Measurements from ENCODE around the gene TBC1D14. TPM values are rescaled to one million over a fixed set of nuclear protein-coding genes. Genes with fewer than 3 reads are reported as not detected.

The TBC1D14 gene
- total RNA-seq, 4 donors from 2014 or later: 44.8 to 67.7 (median 55.7) TPM

- no peak for DNase-seq
- no peaks in the 10 kb centered on the region for H3K9me3 ChIP-seq
- H3K27ac ChIP-seq: peak overlapping the region; percentile 41 to 90 (median 76)
- TF ChIP-seq CTCF (IDR thresholded peaks at IDR 0.05) (no peak), POLR2A (IDR thresholded peaks at IDR 0.05) (no peak)
- peaks cover 0 to 3% (median 0%) of the 10 kb centered on the region in 3 donors for H3K36me3 ChIP-seq
- H3K4me1 ChIP-seq: peaks cover 0 to 63% (median 28%) of the 10 kb centered on the region in 4 donors
- no peak overlapping the region for H3K4me3 ChIP-seq
- H3K27me3 ChIP-seq: no peaks in the 10 kb centered on the region
These were observed 30.4 kb downstream of the TBC1D14 start for GRCh38 chr4:6939761-6940743.

- Histone ChIP-seq H3K27me3 (no peaks in the 10 kb centered on the region), H3K4me3 (no peak overlapping the region), H3K36me3 (peaks cover 0 to 3% (median 0%) of the 10 kb centered on the region in 3 donors), H3K27ac (peak overlapping the region; percentile 41 to 90 (median 76)), H3K9me3 (no peaks in the 10 kb centered on the region), H3K4me1 (peaks cover 0 to 67% (median 28%) of the 10 kb centered on the region in 4 donors)
- no peak for DNase-seq
- TF ChIP-seq CTCF (IDR thresholded peaks at IDR 0.05): no peak
- TF ChIP-seq POLR2A (IDR thresholded peaks at IDR 0.05): no peak
These were observed 31.1 kb downstream of the TBC1D14 start for GRCh38 chr4:6940744-6941137.

- H3K27me3 ChIP-seq: no peaks in the 10 kb centered on the region
- H3K9me3 ChIP-seq: no peaks in the 10 kb centered on the region
- no peak for TF ChIP-seq CTCF (IDR thresholded peaks at IDR 0.05)
- no peak for TF ChIP-seq POLR2A (IDR thresholded peaks at IDR 0.05)
- peaks cover 0 to 58% (median 28%) of the 10 kb centered on the region in 4 donors for H3K4me1 ChIP-seq
- peaks cover 0 to 3% (median 0%) of the 10 kb centered on the region in 3 donors for H3K36me3 ChIP-seq
- no peak overlapping the region for H3K4me3 ChIP-seq
- no peak for DNase-seq
- peak overlapping the region; percentile 69 to 90 (median 76) for H3K27ac ChIP-seq
These were observed 32.2 kb downstream of the TBC1D14 start for GRCh38 chr4:6941796-6942195.

- peaks cover 0 to 58% (median 28%) of the 10 kb centered on the region in 4 donors for H3K4me1 ChIP-seq
- H3K36me3 ChIP-seq: peaks cover 0 to 3% (median 0%) of the 10 kb centered on the region in 3 donors
- DNase-seq: peak; percentile 46 to 74 (median 56)
These were observed 32.7 kb downstream of the TBC1D14 start for GRCh38 chr4:6942238-6942800.

More at GRCh38 chr4:6942238-6942800, 32.7 kb downstream of the TBC1D14 start:
- TF ChIP-seq CTCF (IDR thresholded peaks at IDR 0.05) (no peak), POLR2A (IDR thresholded peaks at IDR 0.05) (no peak)
- Histone ChIP-seq H3K27ac (peak overlapping the region; percentile 69 to 90 (median 76)), H3K9me3 (no peaks in the 10 kb centered on the region), H3K27me3 (no peaks in the 10 kb centered on the region), H3K4me3 (no peak overlapping the region)
